Stimulated activated CD4-positive, alpha-beta T cell treated with anti-CD3 and anti-CD28 coated beads, Interleukin-4, amount 100 ng/mL, for 24 hours (primary cell): Measurements from ENCODE around the gene PRMT7.
"Not testable (repeated sequence)": the region's sequence is repeated elsewhere in the genome, so short reads cannot be mapped to it uniquely, and the experiment has no call there.

ENCODE experiments used
- DNase-seq: peaks from one replicate; pipeline ENCODE4 v3.0.0-alpha.2; 2020

The PRMT7 gene

GRCh38 chr16:68284847-68285246 lies 26.0 kb upstream of the PRMT7 start:
- no peak for DNase-seq

DNA sequence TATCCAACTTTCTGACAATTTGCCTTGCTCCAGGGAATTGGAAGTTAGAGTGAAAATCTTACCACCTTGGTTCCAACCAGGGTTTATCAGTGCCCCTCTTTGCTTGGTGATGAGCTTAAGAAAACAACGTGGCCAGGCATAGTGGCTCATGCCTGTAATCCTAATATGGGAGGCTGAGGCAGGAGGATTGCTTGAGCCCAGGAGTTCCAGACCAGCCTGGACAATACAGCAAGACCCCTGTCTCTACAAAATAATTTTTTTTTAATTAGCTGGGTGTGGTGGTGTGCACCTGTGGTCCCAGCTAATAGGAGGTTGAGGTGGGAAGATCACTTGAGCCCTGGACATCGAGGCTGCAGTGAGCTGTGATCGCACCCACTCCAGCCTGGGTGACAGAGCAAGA lies 25.1 kb upstream of the PRMT7 start:
- DNase-seq = no peak

GRCh38 chr16:68286153-68287074 lies 24.4 kb upstream of the PRMT7 start:
- no peak for DNase-seq

- no peak for DNase-seq
These were observed 23.3 kb upstream of the PRMT7 start for GRCh38 chr16:68287276-68288251.

- DNase-seq = no peak
These were observed 22.6 kb upstream of the PRMT7 start for GRCh38 chr16:68288252-68288650.

DNA sequence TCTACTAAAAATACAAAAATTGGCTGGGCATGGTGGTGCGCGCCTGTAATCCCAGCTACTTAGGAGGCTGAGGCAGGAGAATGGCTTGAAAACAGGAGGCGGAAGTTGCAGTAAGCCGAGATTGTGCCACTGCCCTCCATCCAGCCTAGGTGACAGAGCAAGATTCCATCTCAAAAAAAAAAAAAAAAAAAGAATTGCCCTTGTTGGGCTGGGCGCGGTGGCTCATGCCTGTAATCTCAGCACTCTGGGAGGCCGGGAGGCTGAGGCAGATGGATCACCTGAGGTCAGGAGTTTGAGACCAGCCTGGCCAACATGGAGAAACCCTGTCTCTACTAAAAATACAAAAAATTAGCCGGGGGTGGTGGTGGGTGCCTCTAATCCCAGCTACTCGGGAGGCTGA lies 22.0 kb upstream of the PRMT7 start:
- not testable (repeated sequence) for DNase-seq

DNA sequence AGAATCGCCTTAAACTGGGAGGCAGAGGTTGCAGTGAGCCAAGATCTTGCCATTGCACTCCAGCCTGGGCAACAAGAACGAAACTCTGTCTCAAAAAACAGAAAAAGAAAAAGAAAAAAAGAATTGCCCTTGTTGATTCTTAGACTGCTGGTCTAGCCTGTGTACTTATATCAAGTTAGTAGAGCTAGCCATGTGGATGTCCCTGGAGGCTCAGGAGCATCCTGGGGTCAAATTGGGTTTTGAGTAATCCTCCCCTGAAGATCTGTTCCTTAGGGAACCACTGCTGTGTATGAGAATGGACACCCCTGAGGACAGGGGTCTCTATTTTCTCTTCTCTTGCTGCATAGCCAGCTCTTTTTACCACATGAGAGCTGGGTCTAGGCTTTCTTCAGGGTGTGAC lies 21.6 kb upstream of the PRMT7 start:
- no peak for DNase-seq

- peak; percentile 54 for DNase-seq
These were observed 21.0 kb upstream of the PRMT7 start for GRCh38 chr16:68289621-68290329.

DNA sequence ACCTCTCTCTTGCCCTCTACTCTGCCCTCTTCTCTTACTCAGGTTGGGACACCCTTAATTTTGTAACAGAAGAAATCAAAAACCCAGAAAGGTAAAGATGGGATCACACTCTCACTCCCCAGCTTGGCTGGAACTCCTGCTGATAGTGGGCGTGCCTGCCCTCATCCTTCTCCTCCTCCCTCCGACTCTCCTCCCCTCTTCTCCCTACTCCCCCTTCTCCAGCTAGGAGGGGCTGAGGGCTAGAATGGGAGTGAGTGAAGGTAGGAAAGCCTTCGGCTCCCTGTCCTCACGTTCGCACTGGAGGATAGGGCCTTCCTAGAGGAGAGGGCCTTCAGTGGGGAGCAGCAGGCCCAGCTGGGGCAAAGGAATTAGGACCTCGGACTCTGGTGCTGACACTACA lies 20.4 kb upstream of the PRMT7 start:
- DNase-seq = no peak

DNA sequence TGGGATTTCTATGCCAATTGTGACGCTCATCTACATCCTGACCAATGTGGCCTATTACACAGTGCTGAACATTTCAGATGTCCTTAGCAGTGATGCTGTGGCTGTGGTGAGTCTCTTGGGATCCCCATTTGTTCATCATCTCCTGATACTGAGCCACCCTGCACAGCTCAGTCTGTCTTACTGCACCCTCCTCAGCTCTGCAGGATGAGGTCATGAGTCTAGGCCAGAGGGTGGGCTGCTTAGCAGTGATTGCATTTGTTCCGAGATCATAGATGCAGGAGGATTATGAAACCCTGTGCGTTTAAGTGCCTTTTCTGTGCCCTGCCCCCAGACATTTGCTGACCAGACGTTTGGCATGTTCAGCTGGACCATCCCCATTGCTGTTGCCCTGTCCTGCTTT lies 19.6 kb upstream of the PRMT7 start:
- DNase-seq = no peak

DNA sequence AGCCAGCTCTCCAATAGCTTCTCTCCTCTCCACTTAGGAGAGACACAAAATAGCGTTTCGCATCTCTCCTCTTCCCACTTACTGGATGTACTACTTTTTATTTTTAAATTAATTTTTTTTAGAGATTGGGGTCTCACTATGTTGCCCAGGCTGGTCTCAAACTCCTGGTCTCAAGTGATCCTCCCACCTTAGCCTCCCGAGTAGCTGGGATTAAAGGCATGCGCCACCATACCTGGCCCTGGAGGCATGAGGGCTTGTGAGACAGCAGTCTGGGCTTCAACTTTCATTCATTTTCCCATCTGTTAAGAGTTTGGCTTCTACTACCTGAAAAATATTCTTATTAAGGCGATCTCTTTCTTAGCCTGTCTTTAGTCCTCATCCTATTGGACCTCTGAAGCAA lies 18.4 kb upstream of the PRMT7 start:
- no peak for DNase-seq

DNA sequence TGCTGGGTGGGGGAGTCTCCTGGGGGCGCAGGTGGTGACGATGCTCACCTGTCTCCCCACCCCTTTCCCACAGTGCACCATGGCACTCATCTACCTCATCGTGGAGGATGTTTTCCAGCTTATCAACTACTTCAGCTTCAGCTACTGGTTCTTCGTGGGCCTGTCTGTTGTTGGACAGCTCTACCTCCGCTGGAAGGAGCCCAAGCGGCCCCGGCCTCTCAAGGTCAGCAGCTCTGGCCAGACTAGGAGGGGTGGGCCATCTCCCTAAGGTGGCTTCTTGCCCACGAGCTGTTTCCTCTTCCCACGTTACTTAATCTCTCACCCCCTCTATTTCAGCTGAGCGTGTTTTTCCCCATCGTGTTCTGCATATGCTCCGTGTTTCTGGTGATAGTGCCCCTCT lies 14.5 kb upstream of the PRMT7 start:
- DNase-seq = no peak

GRCh38 chr16:68296693-68297092 lies 14.1 kb upstream of the PRMT7 start:
- no peak for DNase-seq

GRCh38 chr16:68297908-68298307 lies 12.9 kb upstream of the PRMT7 start:
- DNase-seq = no peak

GRCh38 chr16:68298312-68298711 lies 12.5 kb upstream of the PRMT7 start:
- no peak for DNase-seq

- no peak for DNase-seq
These were observed 11.8 kb upstream of the PRMT7 start for GRCh38 chr16:68298907-68299561.

- DNase-seq = no peak
These were observed 11.0 kb upstream of the PRMT7 start for GRCh38 chr16:68299571-68300453.

- no peak for DNase-seq
These were observed 9.9 kb upstream of the PRMT7 start for GRCh38 chr16:68300734-68301459.

DNA sequence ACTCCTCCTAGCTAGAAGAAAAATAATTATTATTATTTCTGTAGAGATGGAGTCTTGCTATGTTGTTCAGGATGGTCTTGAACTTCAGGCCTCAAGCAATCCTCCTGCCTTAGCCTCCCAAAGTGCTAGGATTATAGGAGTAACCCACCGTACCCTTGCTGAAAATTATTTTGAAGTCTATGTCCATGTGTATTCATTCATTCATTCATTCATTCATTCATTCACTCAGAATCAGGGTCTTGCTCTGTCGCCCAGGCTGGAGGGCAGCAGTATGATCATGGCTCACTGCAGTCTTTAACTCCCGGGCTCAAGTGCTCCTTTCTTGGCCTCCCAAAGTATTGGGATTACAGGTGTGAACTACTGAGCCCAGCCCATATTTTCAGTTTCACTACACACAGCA lies 4.2 kb upstream of the PRMT7 start:
- no peak for DNase-seq

DNA sequence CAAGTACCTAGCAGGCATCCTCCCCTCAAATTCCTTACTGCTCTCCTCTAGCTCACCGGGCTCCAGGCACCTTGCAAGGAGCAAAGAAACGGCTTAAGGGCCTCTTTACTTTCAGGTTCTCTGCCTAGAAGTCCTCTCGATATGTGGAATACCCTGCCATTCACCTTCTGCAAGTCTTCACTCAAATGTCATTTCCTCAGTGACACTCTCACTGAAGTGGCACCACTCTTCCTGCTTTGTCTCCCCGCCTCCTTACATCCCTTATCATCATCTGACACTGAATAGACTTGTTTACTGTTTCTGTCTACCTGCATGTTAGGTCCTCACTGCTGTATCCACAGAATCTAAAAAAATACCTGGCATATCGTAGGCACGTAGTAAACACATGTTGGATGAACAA lies 1.0 kb upstream of the PRMT7 start:
- DNase-seq = no peak

GRCh38 chr16:68310437-68310773 lies 414 bp upstream of the PRMT7 start:
- DNase-seq = no peak
